H1 (cell line): ENCODE measurements around the gene ZC2HC1C.

Source experiments
- BRCA1 ChIP-seq: IDR thresholded peaks from 2 replicates; pipeline ENCODE4 v1.6.1; 2012; ENCODE audit warnings: low read depth, low read length, improper control_type of control experiment
- GABPA ChIP-seq: IDR thresholded peaks from 2 replicates; pipeline ENCODE4 v1.6.1; 2011; ENCODE audit warnings: mild to moderate bottlenecking, low read length, moderate library complexity, borderline replicate concordance; ENCODE audit not compliant: insufficient read depth
- JUN ChIP-seq: IDR thresholded peaks from 2 replicates; pipeline ENCODE4 v1.6.1; 2011; ENCODE audit warnings: low read depth, mild to moderate bottlenecking, improper control_type of control experiment, low read length
- POLR2A ChIP-seq, 2 experiments: IDR thresholded peaks; 1 replicate in 1 of 2; 2 replicates in 1 of 2; pipeline ENCODE4 v1.6.1; 2011; ENCODE audit warnings: low read depth in 2 of 2, low read length in 2 of 2, mild to moderate bottlenecking in 2 of 2; ENCODE audit errors: control extremely low read depth in 1 of 2
- SIN3A ChIP-seq, 2 experiments: IDR thresholded peaks in 1 of 2; conservative IDR thresholded peaks in 1 of 2; 2 replicates each; pipeline ENCODE4 v1.6.1; 2011 to 2012; ENCODE audit warnings: low read length in 2 of 2, improper control_type of control experiment in 1 of 2, low read depth in 1 of 2, mild to moderate bottlenecking in 1 of 2
- TAF7 ChIP-seq: optimal IDR thresholded peaks from 2 replicates; pipeline ENCODE3; 2011; ENCODE audit warnings: low read depth, mild to moderate bottlenecking, inconsistent platforms, low read length, moderate library complexity, borderline replicate concordance
- TF ChIP-seq, protein P1 (sequence below), 3 experiments: IDR thresholded peaks; 1 replicate in 2 of 3; 2 replicates in 1 of 3; pipeline versions ENCODE4 v1.5.1 to v1.6.1; 2011; ENCODE audit warnings: low read length in 3 of 3, mild to moderate bottlenecking in 3 of 3, inconsistent platforms in 2 of 3, low read depth in 1 of 3, moderate library complexity in 1 of 3; ENCODE audit not compliant: insufficient read depth in 1 of 3; ENCODE audit errors: control extremely low read depth in 1 of 3
- TF ChIP-seq, protein P2 (sequence below): IDR thresholded peaks from 2 replicates; pipeline ENCODE4 v1.6.1; 2012; ENCODE audit warnings: low read length, inconsistent platforms

DNA sequence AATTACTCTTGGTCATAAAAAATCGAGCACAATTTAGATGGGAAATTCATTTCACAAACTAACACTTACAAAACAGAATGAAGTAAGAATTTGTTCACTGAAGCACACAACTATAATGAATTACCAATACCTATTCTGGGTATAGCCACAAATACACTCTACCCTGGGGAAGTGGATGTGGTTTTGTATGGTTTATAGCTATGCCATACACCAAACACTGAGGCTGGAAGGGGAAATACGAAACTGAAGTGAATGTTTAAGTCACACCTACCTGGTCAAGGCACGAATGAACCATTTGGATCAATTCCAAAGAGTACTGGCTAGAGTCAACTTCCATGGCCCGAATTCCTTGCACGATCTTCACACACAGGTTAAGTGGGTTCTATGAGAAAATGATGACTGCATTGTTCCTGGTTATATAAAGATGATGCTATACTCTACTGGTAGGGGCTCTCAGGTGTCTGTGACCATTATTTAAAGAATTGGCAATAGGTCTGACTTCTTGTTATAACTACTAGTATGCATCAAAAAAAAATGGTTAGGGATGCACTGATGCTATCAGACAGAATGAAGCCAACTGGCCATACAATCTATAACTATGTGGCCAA, 44.6 kb downstream of the ZC2HC1C start:
- TF ChIP-seq POLR2A (IDR thresholded peaks at IDR 0.05; ENCODE audit: control extremely low read depth in 1 of 2, low read depth in 2 of 2, low read length in 2 of 2) (no peak), BRCA1 (no peak), GABPA (no peak), SIN3A (conservative IDR thresholded peaks at IDR 0.05 in 1 of 2, IDR thresholded peaks at IDR 0.05 in 1 of 2; ENCODE audit: low read depth in 1 of 2, low read length in 2 of 2) (no peak), TAF7 (no peak), JUN (no peak)
- TF ChIP-seq, protein P1, sequence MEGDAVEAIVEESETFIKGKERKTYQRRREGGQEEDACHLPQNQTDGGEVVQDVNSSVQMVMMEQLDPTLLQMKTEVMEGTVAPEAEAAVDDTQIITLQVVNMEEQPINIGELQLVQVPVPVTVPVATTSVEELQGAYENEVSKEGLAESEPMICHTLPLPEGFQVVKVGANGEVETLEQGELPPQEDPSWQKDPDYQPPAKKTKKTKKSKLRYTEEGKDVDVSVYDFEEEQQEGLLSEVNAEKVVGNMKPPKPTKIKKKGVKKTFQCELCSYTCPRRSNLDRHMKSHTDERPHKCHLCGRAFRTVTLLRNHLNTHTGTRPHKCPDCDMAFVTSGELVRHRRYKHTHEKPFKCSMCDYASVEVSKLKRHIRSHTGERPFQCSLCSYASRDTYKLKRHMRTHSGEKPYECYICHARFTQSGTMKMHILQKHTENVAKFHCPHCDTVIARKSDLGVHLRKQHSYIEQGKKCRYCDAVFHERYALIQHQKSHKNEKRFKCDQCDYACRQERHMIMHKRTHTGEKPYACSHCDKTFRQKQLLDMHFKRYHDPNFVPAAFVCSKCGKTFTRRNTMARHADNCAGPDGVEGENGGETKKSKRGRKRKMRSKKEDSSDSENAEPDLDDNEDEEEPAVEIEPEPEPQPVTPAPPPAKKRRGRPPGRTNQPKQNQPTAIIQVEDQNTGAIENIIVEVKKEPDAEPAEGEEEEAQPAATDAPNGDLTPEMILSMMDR (IDR thresholded peaks at IDR 0.05; ENCODE audit: control extremely low read depth in 1 of 3, insufficient read depth in 1 of 3, low read depth in 1 of 3, low read length in 3 of 3) = no peak
- TF ChIP-seq, protein P2, sequence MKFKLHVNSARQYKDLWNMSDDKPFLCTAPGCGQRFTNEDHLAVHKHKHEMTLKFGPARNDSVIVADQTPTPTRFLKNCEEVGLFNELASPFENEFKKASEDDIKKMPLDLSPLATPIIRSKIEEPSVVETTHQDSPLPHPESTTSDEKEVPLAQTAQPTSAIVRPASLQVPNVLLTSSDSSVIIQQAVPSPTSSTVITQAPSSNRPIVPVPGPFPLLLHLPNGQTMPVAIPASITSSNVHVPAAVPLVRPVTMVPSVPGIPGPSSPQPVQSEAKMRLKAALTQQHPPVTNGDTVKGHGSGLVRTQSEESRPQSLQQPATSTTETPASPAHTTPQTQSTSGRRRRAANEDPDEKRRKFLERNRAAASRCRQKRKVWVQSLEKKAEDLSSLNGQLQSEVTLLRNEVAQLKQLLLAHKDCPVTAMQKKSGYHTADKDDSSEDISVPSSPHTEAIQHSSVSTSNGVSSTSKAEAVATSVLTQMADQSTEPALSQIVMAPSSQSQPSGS = no peak
